GM23248 (cell line): ENCODE results near the gene ANKRD39.

Experiments
- EZH2 ChIP-seq: fragments of 200-600 bp; sonication (generic); IDR thresholded peaks from 2 replicates; pipeline ENCODE4 v1.6.1; 2018; ENCODE audit warnings: antibody characterized with exemption, mild to moderate bottlenecking; ENCODE audit not compliant: insufficient read depth, poor library complexity, severe bottlenecking
- EZH2phosphoT487 ChIP-seq: fragments of 200-600 bp; sonication (generic); IDR thresholded peaks from 2 replicates; pipeline ENCODE4 v1.6.1; 2018; ENCODE audit warnings: antibody characterized with exemption, moderate library complexity, mild to moderate bottlenecking, low read depth; ENCODE audit not compliant: insufficient read depth

- no peak for TF ChIP-seq EZH2phosphoT487
- TF ChIP-seq EZH2, result no peak
Observed at GRCh38 chr2:96808176-96808837, 49.5 kb downstream of the ANKRD39 start.
